PFSK-1 (cell line): ENCODE data around the gene ADAMTS2.

Source experiments
- FOXP2 ChIP-seq: optimal IDR thresholded peaks from 2 replicates; pipeline ENCODE3; 2011; ENCODE audit warnings: borderline replicate concordance, control low read depth, inconsistent platforms; ENCODE audit not compliant: insufficient read depth; ENCODE audit errors: extremely low read length, extremely low read depth
- POLR2AphosphoS5 ChIP-seq: IDR thresholded peaks from 2 replicates; pipeline ENCODE4 v1.6.1; 2012; ENCODE audit warnings: low read depth, mild to moderate bottlenecking, control low read depth, low read length, moderate library complexity
- REST ChIP-seq, 2 experiments: IDR thresholded peaks; 2 replicates each; pipeline versions ENCODE4 v1.6.1 to v1.8.0; 2011 to 2012; ENCODE audit warnings: low read depth in 2 of 2, low read length in 2 of 2, control low read depth in 1 of 2, inconsistent platforms in 1 of 2, mild to moderate bottlenecking in 1 of 2, moderate library complexity in 1 of 2; ENCODE audit not compliant: insufficient read depth in 1 of 2
- SIN3A ChIP-seq: IDR thresholded peaks from 2 replicates; pipeline ENCODE4 v1.6.1; 2012; ENCODE audit warnings: mild to moderate bottlenecking, low read length, moderate library complexity, borderline replicate concordance; ENCODE audit not compliant: insufficient read depth
- TAF1 ChIP-seq: IDR thresholded peaks from 2 replicates; pipeline ENCODE4 v1.6.1; 2012; ENCODE audit warnings: low read length, control low read depth, borderline replicate concordance; ENCODE audit not compliant: insufficient read depth

The ADAMTS2 gene

DNA sequence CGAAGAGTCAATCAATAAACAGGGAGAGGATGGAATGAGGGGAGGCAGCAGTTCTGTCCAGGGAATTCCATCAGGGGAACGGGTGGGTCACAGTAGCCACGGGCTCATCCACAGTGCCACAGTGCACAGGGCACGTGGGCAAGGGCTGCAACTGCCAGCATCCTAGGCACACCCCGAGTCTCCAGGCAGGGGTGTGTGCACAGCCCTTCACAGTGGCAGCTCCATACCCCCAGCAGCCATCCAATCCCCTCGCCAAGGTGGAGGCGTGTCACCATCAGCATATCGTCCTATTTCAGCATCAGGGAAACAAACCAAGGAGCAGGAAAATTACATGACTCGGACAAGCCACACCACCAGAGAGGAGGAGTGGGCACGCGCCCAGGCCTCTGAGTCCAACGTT is 133.6 kb downstream of the ADAMTS2 start:
- TF ChIP-seq POLR2AphosphoS5: no peak
- no peak for TF ChIP-seq FOXP2
- no peak for TF ChIP-seq SIN3A
- TF ChIP-seq TAF1: no peak
- no peak for TF ChIP-seq REST (IDR thresholded peaks at IDR 0.05; ENCODE audit: insufficient read depth in 1 of 2, low read depth in 2 of 2, low read length in 2 of 2)

DNA sequence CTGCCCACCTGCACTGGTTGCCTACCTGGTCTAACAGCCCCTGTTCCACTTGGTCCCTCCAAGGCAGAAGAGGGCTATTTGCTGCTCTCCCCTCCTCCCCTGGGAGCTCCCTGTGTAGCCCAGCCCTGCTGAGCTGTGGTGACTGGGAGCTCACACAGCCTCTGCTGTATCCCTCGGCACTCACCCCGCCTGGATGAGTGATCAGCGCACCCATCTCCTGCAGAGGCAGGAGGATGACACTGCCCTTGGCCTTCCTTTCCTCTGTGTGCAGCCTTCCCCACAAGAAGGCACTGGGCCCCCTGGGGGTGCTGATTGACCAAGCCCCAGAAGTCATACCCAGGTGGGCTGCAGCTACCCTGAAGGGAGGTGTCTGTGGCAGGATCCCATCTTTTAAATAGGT is 134.2 kb downstream of the ADAMTS2 start:
- no peak for TF ChIP-seq SIN3A

DNA sequence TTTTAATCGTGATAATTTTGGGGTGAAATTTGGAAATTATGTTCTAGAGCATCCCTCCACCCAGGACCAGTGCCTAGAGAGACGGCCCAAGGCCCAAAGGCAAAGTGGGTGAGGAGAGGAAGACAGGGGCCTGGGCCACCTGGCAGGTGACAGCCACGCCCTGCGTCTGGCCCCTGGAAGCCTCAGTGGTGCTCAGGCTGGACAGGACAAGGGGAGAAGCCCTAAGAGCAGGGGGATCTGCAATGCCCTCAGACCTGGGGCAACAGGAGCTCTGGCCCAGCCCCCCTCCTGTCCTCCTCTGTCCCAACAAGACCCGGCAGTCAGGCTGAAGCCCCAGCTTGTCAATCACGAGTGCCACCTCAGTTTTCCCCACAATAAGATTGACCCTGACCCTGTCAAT is 134.8 kb downstream of the ADAMTS2 start:
- no peak for TF ChIP-seq FOXP2
- no peak for TF ChIP-seq SIN3A
- no peak for TF ChIP-seq REST (IDR thresholded peaks at IDR 0.05; ENCODE audit: insufficient read depth in 1 of 2, low read depth in 2 of 2, low read length in 2 of 2)
- no peak for TF ChIP-seq POLR2AphosphoS5
- no peak for TF ChIP-seq TAF1

GRCh38 chr5:179209359-179210150 is 135.7 kb downstream of the ADAMTS2 start:
- TF ChIP-seq FOXP2 (no peak), POLR2AphosphoS5 (no peak), SIN3A (no peak), TAF1 (no peak), REST (IDR thresholded peaks at IDR 0.05; ENCODE audit: insufficient read depth in 1 of 2, low read depth in 2 of 2, low read length in 2 of 2) (no peak)

- TF ChIP-seq POLR2AphosphoS5 (no peak), TAF1 (no peak), REST (IDR thresholded peaks at IDR 0.05; ENCODE audit: insufficient read depth in 1 of 2, low read depth in 2 of 2, low read length in 2 of 2) (no peak), FOXP2 (no peak), SIN3A (no peak)
Measured at GRCh38 chr5:179208706-179209358, 136.4 kb downstream of the ADAMTS2 start.
